Neural progenitor cell (in vitro differentiated cells): ENCODE results near the gene TRAPPC4. TPM values are rescaled to one million over a fixed set of nuclear protein-coding genes. Genes with fewer than 3 reads are reported as not detected.

ENCODE experiments used
- DNase-seq: peaks from one replicate; pipeline ENCODE4 v3.0.0-alpha.2; 2016; ENCODE audit warnings: low spot score
- H2AFZ ChIP-seq: fragments of 200-600 bp; sonication (generic); replicated peaks from 2 replicates; pipeline ENCODE4 v1.6.1; 2016; ENCODE audit warnings: antibody characterized with exemption
- H3F3A ChIP-seq: fragments of 200-600 bp; sonication (generic); 2 replicates; pipeline ENCODE4 v1.6.1; 2016; ENCODE audit warnings: antibody characterized with exemption, low read depth
- H3K27ac ChIP-seq: fragments of 200-600 bp; sonication (generic); 2 replicates; pipeline ENCODE4 v1.5.1; 2016; ENCODE audit warnings: mild to moderate bottlenecking
- H3K27me3 ChIP-seq: fragments of 200-600 bp; sonication (generic); 2 replicates; pipeline ENCODE4 v1.6.1; 2016; ENCODE audit warnings: mild to moderate bottlenecking, moderate library complexity
- H3K36me3 ChIP-seq: fragments of 200-600 bp; sonication (generic); 2 replicates; pipeline ENCODE4 v1.5.1; 2016
- H3K4me1 ChIP-seq: fragments of 200-600 bp; sonication (generic); 2 replicates; pipeline ENCODE4 v1.6.1; 2016; ENCODE audit warnings: mixed run types
- H3K4me2 ChIP-seq: fragments of 200-600 bp; sonication (generic); 2 replicates; pipeline ENCODE4 v1.6.1; 2016
- H3K4me3 ChIP-seq: fragments of 200-600 bp; sonication (generic); 2 replicates; pipeline ENCODE4 v1.5.1; 2016
- H3K79me2 ChIP-seq: fragments of 200-600 bp; sonication (generic); 2 replicates; pipeline ENCODE4 v1.6.1; 2016; ENCODE audit warnings: low read depth
- H3K9ac ChIP-seq: fragments of 200-600 bp; sonication (generic); 2 replicates; pipeline ENCODE4 v1.6.1; 2016
- H3K9me3 ChIP-seq: fragments of 200-600 bp; sonication (generic); 2 replicates; pipeline ENCODE4 v1.5.1; 2016; ENCODE audit warnings: low read depth
- H4K20me1 ChIP-seq: fragments of 200-600 bp; sonication (generic); 2 replicates; pipeline ENCODE4 v1.6.1; 2016; ENCODE audit warnings: low read depth
- H3K27ac Mint-ChIP-seq: 3 replicates; pipeline ENCODE4 v1.8.0; 2021; ENCODE audit warnings: mixed read lengths
- H3K27me3 Mint-ChIP-seq: 2 replicates; pipeline ENCODE4 v1.8.0; 2022; ENCODE audit warnings: low read depth, mild to moderate bottlenecking, inconsistent platforms, moderate library complexity, mixed read lengths; ENCODE audit not compliant: insufficient read depth
- H3K36me3 Mint-ChIP-seq: 3 replicates; pipeline ENCODE4 v1.8.0; 2021; ENCODE audit warnings: mixed read lengths
- H3K4me1 Mint-ChIP-seq: 3 replicates; pipeline ENCODE4 v1.8.0; 2021; ENCODE audit warnings: mixed read lengths
- H3K4me3 Mint-ChIP-seq: 3 replicates; pipeline ENCODE4 v1.8.0; 2021; ENCODE audit warnings: mild to moderate bottlenecking, moderate library complexity, mixed read lengths
- H3K9me3 Mint-ChIP-seq: 3 replicates; pipeline ENCODE4 v1.8.0; 2020; ENCODE audit warnings: mixed read lengths
- EZH2 ChIP-seq: fragments of 200-600 bp; sonication (generic); IDR thresholded peaks from 2 replicates; pipeline ENCODE4 v1.6.1; 2017; ENCODE audit warnings: antibody characterized with exemption, mild to moderate bottlenecking, moderate library complexity
- EZH2phosphoT487 ChIP-seq: fragments of 200-600 bp; sonication (generic); IDR thresholded peaks from 2 replicates; pipeline ENCODE4 v1.6.1; 2017; ENCODE audit warnings: antibody characterized with exemption
- total RNA-seq: library from RNA; depleted of rRNA; stranded (reverse); fragments of >200 nt; gene quantifications from 2 replicates; pipeline ENCODE4 v1.2.3, GENCODE V29; 2015; ENCODE audit warnings: low replicate concordance
- TF ChIP-seq, protein P1 (sequence below): fragments of 200-600 bp; sonication (generic); IDR thresholded peaks from 2 replicates; pipeline ENCODE4 v1.5.1; 2017; ENCODE audit warnings: antibody characterized with exemption, mild to moderate bottlenecking

Gene TRAPPC4
- total RNA-seq, 1 donor from 2014 or later: 53.5 TPM

DNA sequence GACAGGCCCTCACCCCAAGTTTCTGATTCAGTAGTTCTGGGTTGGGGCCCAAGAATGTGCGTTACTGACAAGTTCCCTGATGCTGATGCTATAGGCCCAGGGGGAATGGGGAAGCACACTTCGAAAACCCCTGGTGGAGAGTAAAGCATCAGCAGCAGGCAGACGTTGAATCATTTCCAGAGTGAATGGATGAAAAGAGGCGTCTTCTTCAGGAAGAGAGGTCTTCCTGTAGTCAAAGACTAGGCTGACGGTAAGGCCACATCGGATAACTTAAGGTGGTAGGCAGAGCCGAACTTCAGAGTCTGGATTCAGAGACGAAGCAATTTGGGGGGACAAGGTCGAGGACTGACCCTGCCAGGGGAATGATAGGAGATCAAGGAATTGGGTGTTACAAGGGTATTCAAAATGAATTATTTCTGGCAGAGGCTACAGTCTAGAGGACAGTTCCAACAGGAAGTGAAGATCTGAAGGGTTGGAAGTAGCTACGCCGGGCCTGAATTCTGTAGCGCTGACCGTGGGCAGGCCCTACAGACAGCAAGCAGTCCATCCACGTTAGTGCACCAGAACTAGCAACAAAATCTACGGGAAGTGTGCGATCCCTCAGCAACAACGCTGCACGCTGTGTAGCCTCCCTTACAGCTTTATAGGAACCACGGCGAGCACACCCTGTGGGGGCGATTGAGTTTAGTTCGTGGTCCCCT lies 21.5 kb upstream of the TRAPPC4 start:
- H3K36me3 Mint-ChIP-seq: peaks cover 19% of the 10 kb centered on the region
- H3K4me1 Mint-ChIP-seq: peaks cover 25% of the 10 kb centered on the region
- H3K9me3 Mint-ChIP-seq: no peaks in the 10 kb centered on the region
- Histone ChIP-seq H3K36me3 (peaks cover 12% of the 10 kb centered on the region), H3K27ac (no peak overlapping the region), H4K20me1 (no peaks in the 10 kb centered on the region), H3K9ac (peak overlapping the region; percentile 42), H3K9me3 (no peaks in the 10 kb centered on the region), H3K79me2 (peaks cover 60% of the 10 kb centered on the region), H3K27me3 (no peaks in the 10 kb centered on the region), H3K4me2 (peak overlapping the region; percentile 86), H3K4me1 (peaks cover 14% of the 10 kb centered on the region), H3F3A (peaks cover 16% of the 10 kb centered on the region), H2AFZ (peak overlapping the region; percentile 85), H3K4me3 (peak overlapping the region; percentile 91)
- TF ChIP-seq, protein P1, sequence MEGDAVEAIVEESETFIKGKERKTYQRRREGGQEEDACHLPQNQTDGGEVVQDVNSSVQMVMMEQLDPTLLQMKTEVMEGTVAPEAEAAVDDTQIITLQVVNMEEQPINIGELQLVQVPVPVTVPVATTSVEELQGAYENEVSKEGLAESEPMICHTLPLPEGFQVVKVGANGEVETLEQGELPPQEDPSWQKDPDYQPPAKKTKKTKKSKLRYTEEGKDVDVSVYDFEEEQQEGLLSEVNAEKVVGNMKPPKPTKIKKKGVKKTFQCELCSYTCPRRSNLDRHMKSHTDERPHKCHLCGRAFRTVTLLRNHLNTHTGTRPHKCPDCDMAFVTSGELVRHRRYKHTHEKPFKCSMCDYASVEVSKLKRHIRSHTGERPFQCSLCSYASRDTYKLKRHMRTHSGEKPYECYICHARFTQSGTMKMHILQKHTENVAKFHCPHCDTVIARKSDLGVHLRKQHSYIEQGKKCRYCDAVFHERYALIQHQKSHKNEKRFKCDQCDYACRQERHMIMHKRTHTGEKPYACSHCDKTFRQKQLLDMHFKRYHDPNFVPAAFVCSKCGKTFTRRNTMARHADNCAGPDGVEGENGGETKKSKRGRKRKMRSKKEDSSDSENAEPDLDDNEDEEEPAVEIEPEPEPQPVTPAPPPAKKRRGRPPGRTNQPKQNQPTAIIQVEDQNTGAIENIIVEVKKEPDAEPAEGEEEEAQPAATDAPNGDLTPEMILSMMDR: peak; percentile 29
- TF ChIP-seq EZH2: no peak
- H3K4me3 Mint-ChIP-seq: peak overlapping the region; percentile 99
- no peaks in the 10 kb centered on the region for H3K27me3 Mint-ChIP-seq
- H3K27ac Mint-ChIP-seq: peak overlapping the region; percentile 44
- peak; percentile 18 for DNase-seq

DNA sequence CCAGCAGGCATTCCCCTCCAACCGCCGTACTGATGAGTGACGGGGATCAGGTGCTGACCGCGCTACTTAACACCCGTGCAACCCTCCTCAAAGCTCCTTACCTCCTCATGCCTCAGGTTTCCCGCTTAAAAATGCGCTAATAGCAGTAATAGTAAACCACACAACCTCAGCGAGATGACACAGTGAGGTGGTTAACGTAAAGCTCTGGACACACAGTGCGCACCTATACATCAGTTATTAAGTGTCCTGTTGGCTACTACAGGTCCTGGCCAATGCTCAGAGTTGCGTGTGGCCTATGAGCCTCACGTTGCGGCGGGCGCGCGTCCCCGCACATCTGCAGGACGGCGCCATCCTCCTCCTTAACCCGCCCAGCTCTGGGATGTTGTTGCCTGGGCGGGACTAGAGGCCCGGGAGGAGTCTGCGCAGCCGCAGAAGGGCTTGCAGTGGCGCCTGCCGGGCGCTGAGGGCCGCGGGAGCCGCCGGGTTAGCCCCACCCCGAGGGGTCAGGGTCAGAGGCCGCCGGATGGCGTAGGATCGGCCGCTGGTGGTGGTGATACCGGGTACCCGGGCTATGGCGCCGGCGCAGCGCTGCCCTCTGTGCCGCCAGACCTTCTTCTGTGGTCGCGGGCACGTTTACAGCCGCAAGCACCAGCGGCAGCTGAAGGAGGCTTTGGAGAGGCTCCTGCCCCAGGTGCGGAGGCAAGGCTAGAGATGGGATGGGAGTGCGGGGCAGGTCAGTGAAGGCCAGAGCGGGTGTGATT lies 20.8 kb upstream of the TRAPPC4 start, which contains the start of gene CENATAC:
CENATAC (plus strand) TSS at position 512 of the 761 bp plus-strand sequence; CDS start at position 572, 60 bp downstream.
- TF ChIP-seq, protein P1: peak; percentile 6
- TF ChIP-seq EZH2 (no peak), EZH2phosphoT487 (no peak)

DNA sequence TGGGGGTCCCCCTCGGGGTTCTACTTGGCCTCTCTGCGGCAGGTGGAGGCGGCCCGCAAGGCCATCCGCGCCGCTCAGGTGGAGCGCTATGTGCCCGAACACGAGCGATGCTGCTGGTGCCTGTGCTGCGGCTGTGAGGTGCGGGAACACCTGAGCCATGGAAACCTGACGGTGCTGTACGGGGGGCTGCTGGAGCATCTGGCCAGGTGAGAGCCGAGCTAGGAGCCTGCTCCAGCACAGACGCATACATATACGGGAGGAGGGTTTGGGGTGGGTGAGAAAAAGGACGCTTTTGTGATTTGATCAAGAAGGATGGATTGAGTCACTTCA lies 20.2 kb upstream of the TRAPPC4 start:
- peaks cover 16% of the 10 kb centered on the region for H3F3A ChIP-seq
- no peaks in the 10 kb centered on the region for H3K9me3 Mint-ChIP-seq
- H3K27me3 ChIP-seq: no peaks in the 10 kb centered on the region
- H3K79me2 ChIP-seq: peaks cover 60% of the 10 kb centered on the region
- H2AFZ ChIP-seq: peak overlapping the region; percentile 51
- H3K4me3 Mint-ChIP-seq: peak overlapping the region; percentile 99
- H4K20me1 ChIP-seq: no peaks in the 10 kb centered on the region
- peaks cover 12% of the 10 kb centered on the region for H3K36me3 ChIP-seq
- no peaks in the 10 kb centered on the region for H3K9me3 ChIP-seq
- peaks cover 25% of the 10 kb centered on the region for H3K4me1 Mint-ChIP-seq
- H3K36me3 Mint-ChIP-seq: peaks cover 22% of the 10 kb centered on the region
- H3K27me3 Mint-ChIP-seq: no peaks in the 10 kb centered on the region
- H3K9ac ChIP-seq: peak overlapping the region; percentile 65
- DNase-seq: no peak
- H3K4me2 ChIP-seq: peak overlapping the region; percentile 86
- H3K27ac ChIP-seq: no peak overlapping the region
- H3K4me3 ChIP-seq: peak overlapping the region; percentile 91
- peaks cover 14% of the 10 kb centered on the region for H3K4me1 ChIP-seq
- peak overlapping the region; percentile 62 for H3K27ac Mint-ChIP-seq
- TF ChIP-seq EZH2phosphoT487: no peak
- TF ChIP-seq, protein P1: no peak
- TF ChIP-seq EZH2: no peak

More for the DNA sequence above, 20.8 kb upstream of the TRAPPC4 start, which contains the start of gene CENATAC:
- H3K4me2 ChIP-seq: peak within 1 kb of the TSS; percentile 86
- peak within 1 kb of the TSS; percentile 99 for H3K4me3 Mint-ChIP-seq
- H3F3A ChIP-seq: peaks cover 16% of the 10 kb centered on the region
- H3K4me1 Mint-ChIP-seq: peaks cover 25% of the 10 kb centered on the region
- H3K4me1 ChIP-seq: peaks cover 14% of the 10 kb centered on the region
- peak; percentile 99 for DNase-seq
- H3K9me3 ChIP-seq: no peaks in the 10 kb centered on the region
- peak within 1 kb of the TSS; percentile 85 for H2AFZ ChIP-seq
- H3K27ac Mint-ChIP-seq: peak within 1 kb of the TSS; percentile 62
- H3K79me2 ChIP-seq: peaks cover 60% of the 10 kb centered on the region
- H3K9ac ChIP-seq: peak within 1 kb of the TSS; percentile 65
- peaks cover 19% of the 10 kb centered on the region for H3K36me3 Mint-ChIP-seq
- H3K27me3 ChIP-seq: no peaks in the 10 kb centered on the region
- no peak within 1 kb of the TSS for H3K27ac ChIP-seq
- H3K9me3 Mint-ChIP-seq: no peaks in the 10 kb centered on the region
- H3K36me3 ChIP-seq: peaks cover 12% of the 10 kb centered on the region
- no peaks in the 10 kb centered on the region for H3K27me3 Mint-ChIP-seq
- peak within 1 kb of the TSS; percentile 91 for H3K4me3 ChIP-seq
- H4K20me1 ChIP-seq: no peaks in the 10 kb centered on the region
